Measurements from ENCODE around the gene LMTK3. TPM values are rescaled to one million over a fixed set of nuclear protein-coding genes. Genes with fewer than 3 reads are reported as not detected.

Gene LMTK3
- total and polyA plus RNA-seq, 2 donors, result 0.42 to 0.72 TPM

DNA sequence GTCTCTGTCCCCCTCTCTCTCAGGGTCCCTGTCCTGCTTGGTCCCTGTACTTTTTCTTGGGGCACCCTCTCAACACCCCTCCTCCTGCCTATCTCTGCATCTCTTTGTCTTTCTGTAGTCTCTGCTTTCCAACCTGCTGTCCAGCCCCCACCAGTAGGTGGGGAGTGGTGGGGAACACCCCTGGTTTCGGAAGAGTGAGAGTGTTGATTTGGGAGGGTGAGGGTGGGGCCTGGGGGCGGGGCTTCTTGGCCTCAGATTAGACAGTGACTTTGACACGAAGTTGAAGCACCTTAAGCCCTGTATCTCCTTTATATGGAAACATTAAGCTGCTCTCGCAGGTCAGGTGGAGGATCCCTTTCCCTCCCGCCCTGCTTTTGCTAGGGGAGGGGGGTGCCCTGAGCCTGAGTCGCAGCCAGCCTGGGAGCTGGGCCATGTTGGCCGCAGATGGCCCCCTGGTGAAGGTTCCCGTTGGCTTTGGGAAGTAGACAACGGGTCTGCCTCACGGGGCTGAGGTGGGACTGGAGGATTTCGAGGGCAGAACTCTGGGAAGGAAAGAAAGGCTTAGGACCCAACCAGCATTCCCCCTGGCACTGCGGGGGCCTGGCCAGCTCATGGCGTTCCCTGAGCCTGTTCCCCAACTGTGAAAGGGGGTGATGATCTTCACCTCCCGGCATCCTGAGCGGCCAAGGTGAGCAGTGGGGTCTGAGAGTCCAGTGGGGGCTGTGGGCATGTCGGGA is 56.3 kb downstream of the LMTK3 start, which contains the start of gene KCNJ14:
KCNJ14 (plus strand) TSS at position 404 of the 737 bp plus-strand sequence. CDS start 6,151 bp downstream, outside the sequence.
- Histone ChIP-seq H3K27ac (ENCODE audit: low read depth) (no peak within 1 kb of the TSS), H3K4me1 (ENCODE audit: insufficient read depth) (no peaks in the 10 kb centered on the region), H3K4me3 (ENCODE audit: low read depth, low read length) (no peak within 1 kb of the TSS), H3K36me3 (ENCODE audit: insufficient read depth) (peaks cover 2% of the 10 kb centered on the region)
- no peak for DNase-seq (ENCODE audit: extremely low spot score)
- WGBS, result 79% methylated on average over 16 of the region's 16 CpGs

DNA sequence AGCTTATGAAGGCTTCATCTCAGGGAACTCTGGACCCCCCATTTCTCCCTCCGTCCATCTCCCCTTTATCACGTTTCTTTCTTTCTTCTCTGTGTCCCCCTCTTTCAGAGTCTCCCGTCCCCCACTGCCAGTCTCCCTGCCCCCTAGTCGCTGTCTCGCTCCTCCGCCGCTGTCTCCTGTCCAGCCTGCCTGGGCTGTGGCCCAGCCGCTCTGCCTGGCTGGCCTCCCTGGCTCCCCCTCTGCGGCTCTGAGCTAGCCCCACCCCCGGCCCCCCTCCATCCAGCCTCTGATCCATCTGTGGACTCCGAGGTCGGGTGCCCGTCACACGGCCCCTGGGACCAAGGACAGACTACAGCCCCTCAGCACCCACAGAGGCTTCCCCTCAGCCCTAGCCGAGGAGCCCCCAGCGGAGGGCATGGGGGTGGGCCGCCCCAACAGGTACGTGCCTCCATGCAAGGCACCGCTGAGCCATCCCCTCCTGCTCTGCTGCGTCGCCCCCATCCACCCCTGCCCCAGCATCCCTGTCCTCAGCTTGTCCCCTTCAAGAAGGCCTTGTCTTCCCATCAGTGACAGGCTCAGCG is 57.4 kb downstream of the LMTK3 start:
- no peaks in the 10 kb centered on the region for H3K4me1 ChIP-seq (ENCODE audit: insufficient read depth)
- no peak overlapping the region for H3K27ac ChIP-seq (ENCODE audit: low read depth)
- 92% methylated on average over 22 of the region's 22 CpGs for WGBS
- peaks cover 2% of the 10 kb centered on the region for H3K36me3 ChIP-seq (ENCODE audit: insufficient read depth)
- no peak overlapping the region for H3K4me3 ChIP-seq (ENCODE audit: low read depth, low read length)
- no peak for DNase-seq (ENCODE audit: extremely low spot score)

- 91% methylated on average over 33 of the region's 33 CpGs for WGBS
- peaks cover 2% of the 10 kb centered on the region for H3K36me3 ChIP-seq (ENCODE audit: insufficient read depth)
These were observed 59.1 kb downstream of the LMTK3 start for GRCh38 chr19:48452289-48453190.

DNA sequence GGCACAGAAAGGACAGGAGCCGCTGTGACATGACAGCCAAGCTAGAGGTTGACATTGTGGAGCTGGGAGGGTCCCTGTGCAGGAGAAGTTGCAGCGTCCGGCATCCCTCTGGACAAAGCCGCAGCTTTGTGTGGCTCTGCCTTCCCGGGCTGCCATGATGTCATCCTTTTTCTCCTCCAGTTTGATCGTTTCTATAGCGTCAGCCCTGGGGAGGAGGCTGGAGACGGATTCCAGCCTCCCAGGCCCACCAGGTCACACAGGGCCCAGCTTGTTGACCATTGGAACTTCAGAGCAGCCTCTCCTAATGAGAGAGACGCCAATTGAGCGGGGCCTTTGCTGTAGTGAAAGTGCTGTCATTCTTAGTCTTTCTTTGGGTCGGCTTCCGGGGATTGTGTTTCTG is 60.0 kb downstream of the LMTK3 start:
- 87% methylated on average over 12 of the region's 12 CpGs for WGBS
- Histone ChIP-seq H3K4me3 (ENCODE audit: low read depth, low read length) (no peak overlapping the region), H3K27ac (ENCODE audit: low read depth) (no peak overlapping the region), H3K36me3 (ENCODE audit: insufficient read depth) (peaks cover 2% of the 10 kb centered on the region), H3K4me1 (ENCODE audit: insufficient read depth) (no peaks in the 10 kb centered on the region)
- no peak for DNase-seq (ENCODE audit: extremely low spot score)

More at GRCh38 chr19:48452289-48453190, 59.1 kb downstream of the LMTK3 start:
- no peak for DNase-seq (ENCODE audit: extremely low spot score)
- no peak overlapping the region for H3K4me3 ChIP-seq (ENCODE audit: low read depth, low read length)
- no peak overlapping the region for H3K27ac ChIP-seq (ENCODE audit: low read depth)
- no peaks in the 10 kb centered on the region for H3K4me1 ChIP-seq (ENCODE audit: insufficient read depth)

GRCh38 chr19:48450863-48451262 is 60.8 kb downstream of the LMTK3 start:
- peaks cover 2% of the 10 kb centered on the region for H3K36me3 ChIP-seq (ENCODE audit: insufficient read depth)
- no peak overlapping the region for H3K27ac ChIP-seq (ENCODE audit: low read depth)
- H3K4me3 ChIP-seq (ENCODE audit: low read depth, low read length), result no peak overlapping the region
- no peaks in the 10 kb centered on the region for H3K4me1 ChIP-seq (ENCODE audit: insufficient read depth)
- 95% methylated on average over 15 of the region's 15 CpGs for WGBS
- DNase-seq (ENCODE audit: extremely low spot score), result no peak

DNA sequence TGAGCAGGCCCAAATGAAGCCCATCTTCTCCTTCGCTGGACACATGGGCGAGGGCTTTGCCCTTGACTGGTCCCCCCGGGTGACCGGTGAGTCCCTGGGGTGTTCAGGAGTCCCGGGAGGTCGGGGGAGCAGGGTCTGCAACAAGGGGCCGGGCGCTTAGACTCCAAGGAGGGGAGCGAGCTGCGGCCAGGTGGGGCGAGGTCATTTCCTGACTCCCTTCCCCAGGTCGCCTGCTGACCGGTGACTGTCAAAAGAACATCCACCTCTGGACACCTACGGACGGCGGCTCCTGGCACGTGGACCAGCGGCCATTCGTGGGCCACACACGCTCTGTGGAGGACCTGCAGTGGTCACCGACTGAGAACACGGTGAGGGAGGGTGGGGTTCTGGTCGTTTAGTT is 61.2 kb downstream of the LMTK3 start:
- peaks cover 2% of the 10 kb centered on the region for H3K36me3 ChIP-seq (ENCODE audit: insufficient read depth)
- 93% methylated on average over 23 of the region's 23 CpGs for WGBS
- no peak for DNase-seq (ENCODE audit: extremely low spot score)
- H3K27ac ChIP-seq (ENCODE audit: low read depth), result no peak overlapping the region
- no peak overlapping the region for H3K4me3 ChIP-seq (ENCODE audit: low read depth, low read length)
- no peaks in the 10 kb centered on the region for H3K4me1 ChIP-seq (ENCODE audit: insufficient read depth)

GRCh38 chr19:48448563-48448962 is 63.1 kb downstream of the LMTK3 start:
- peaks cover 2% of the 10 kb centered on the region for H3K36me3 ChIP-seq (ENCODE audit: insufficient read depth)
- 95% methylated on average over 4 of the region's 4 CpGs for WGBS
- H3K27ac ChIP-seq (ENCODE audit: low read depth), result no peak overlapping the region
- no peaks in the 10 kb centered on the region for H3K4me1 ChIP-seq (ENCODE audit: insufficient read depth)
- H3K4me3 ChIP-seq (ENCODE audit: low read depth, low read length), result no peak overlapping the region
- DNase-seq (ENCODE audit: extremely low spot score), result no peak

DNA sequence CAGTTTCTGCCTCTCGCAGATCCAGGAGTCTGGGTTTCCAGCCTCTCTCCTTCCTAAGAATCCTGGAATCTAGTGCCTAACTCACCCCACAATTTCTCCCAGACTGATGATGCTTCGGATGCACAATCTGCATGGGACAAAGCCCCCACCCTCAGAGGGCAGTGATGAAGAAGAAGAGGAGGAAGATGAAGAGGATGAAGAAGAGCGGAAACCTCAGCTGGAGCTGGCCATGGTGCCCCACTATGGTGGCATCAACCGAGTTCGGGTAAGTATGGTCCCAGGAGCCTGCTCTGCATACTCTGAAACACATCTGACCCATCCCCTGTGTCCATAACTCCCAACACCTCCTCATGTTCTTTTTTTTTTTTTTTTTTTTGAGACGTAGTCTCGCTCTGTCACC is 65.1 kb downstream of the LMTK3 start:
- peak overlapping the region; percentile 83 for H3K4me3 ChIP-seq (ENCODE audit: low read depth, low read length)
- no peaks in the 10 kb centered on the region for H3K4me1 ChIP-seq (ENCODE audit: insufficient read depth)
- no peak for DNase-seq (ENCODE audit: extremely low spot score)
- no peaks in the 10 kb centered on the region for H3K36me3 ChIP-seq (ENCODE audit: insufficient read depth)
- 85% methylated on average over 6 of the region's 7 CpGs for WGBS
- no peak overlapping the region for H3K27ac ChIP-seq (ENCODE audit: low read depth)

DNA sequence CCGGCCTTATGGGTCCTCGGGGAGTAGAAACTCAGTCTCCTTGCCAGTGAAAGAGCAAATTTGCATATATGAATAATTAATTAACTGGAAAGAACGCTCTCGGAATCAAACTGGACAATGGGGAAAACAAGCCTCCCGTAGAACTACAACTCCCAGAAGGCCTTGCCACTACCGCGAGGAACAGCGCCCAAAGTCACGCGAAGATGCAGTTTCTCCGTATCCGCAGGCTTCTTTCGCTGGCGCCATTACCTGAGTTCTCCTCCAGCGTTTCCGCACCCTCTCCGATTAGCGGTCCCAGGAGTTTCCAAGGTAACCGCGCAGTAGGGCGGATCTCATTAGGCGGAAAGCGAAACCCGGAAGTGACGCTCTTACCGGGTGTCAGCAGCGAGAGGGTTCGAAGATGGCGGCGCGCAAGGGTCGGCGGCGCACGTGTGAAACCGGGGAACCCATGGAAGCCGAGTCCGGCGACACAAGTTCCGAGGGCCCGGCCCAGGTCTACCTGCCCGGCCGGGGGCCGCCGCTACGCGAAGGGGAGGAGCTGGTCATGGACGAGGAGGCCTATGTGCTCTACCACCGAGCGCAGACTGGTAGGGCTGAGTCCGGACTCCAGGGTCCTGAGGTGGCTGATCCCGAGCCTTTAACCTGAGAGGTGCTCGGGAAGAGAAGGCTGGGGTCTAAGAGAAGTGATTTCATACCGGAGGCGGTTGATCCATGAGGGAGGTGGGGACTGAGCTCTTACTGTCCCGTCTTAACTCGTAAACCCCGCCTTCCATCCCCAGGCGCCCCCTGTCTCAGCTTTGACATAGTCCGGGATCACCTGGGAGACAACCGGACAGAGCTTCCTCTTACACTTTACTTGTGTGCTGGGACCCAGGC is 65.8 kb downstream of the LMTK3 start, which contains the start of gene GRWD1:
GRWD1 (plus strand) TSS at position 378 of the 876 bp plus-strand sequence; CDS start at position 401, 23 bp downstream.
- DNase-seq (ENCODE audit: extremely low spot score), result peak; percentile 96
- WGBS, result under 1% methylated on average over 61 of the region's 61 CpGs
- Histone ChIP-seq H3K36me3 (ENCODE audit: insufficient read depth) (no peaks in the 10 kb centered on the region), H3K4me3 (ENCODE audit: low read depth, low read length) (peak within 1 kb of the TSS; percentile 83), H3K4me1 (ENCODE audit: insufficient read depth) (no peaks in the 10 kb centered on the region), H3K27ac (ENCODE audit: low read depth) (peak within 1 kb of the TSS; percentile 74)

DNA sequence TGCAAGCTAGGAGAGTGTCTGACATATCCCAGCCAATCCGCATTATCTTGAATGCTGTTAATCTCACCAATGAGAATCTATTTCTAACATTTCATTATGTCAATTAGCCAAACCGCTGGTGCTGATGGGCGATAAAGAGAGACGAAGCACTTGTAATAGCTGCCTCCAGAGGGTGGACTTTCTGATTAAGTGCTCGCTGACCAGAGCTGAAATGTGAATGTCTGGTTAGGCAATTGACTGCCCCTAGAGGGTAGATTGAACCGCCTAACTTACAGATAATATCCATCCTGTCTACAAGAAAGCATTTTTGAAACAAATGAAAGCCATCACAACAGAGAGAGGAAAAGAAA is 66.4 kb downstream of the LMTK3 start:
- Histone ChIP-seq H3K36me3 (ENCODE audit: insufficient read depth) (no peaks in the 10 kb centered on the region), H3K4me1 (ENCODE audit: insufficient read depth) (no peaks in the 10 kb centered on the region), H3K27ac (ENCODE audit: low read depth) (no peak overlapping the region), H3K4me3 (ENCODE audit: low read depth, low read length) (peak overlapping the region; percentile 83)
- 5% methylated on average over 6 of the region's 6 CpGs for WGBS
- peak; percentile 83 for DNase-seq (ENCODE audit: extremely low spot score)

DNA sequence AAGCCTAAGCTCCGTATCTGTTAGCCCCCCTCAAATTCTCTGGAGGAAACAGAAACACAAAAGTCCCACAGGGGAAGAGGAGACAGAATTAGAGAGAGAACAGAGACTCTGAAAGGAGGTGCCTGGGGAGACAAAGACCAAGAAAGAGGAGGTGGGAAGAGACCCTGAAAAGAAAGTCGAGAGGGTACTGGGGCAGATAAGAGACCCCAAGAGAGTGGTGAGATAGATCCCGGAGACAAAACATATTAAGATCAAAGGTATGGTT is 66.8 kb downstream of the LMTK3 start:
- WGBS, result 28% methylated on average over 3 of the region's 3 CpGs
- Histone ChIP-seq H3K27ac (ENCODE audit: low read depth) (no peak overlapping the region), H3K36me3 (ENCODE audit: insufficient read depth) (no peaks in the 10 kb centered on the region), H3K4me1 (ENCODE audit: insufficient read depth) (no peaks in the 10 kb centered on the region), H3K4me3 (ENCODE audit: low read depth, low read length) (peak overlapping the region; percentile 83)
- no peak for DNase-seq (ENCODE audit: extremely low spot score)

GRCh38 chr19:48444129-48444935 is 67.3 kb downstream of the LMTK3 start:
- H3K27ac ChIP-seq (ENCODE audit: low read depth), result no peak overlapping the region
- DNase-seq (ENCODE audit: extremely low spot score), result no peak
- 20% methylated on average over 38 of the region's 38 CpGs for WGBS

More at GRCh38 chr19:48444129-48444935, 67.3 kb downstream of the LMTK3 start:
- Histone ChIP-seq H3K36me3 (ENCODE audit: insufficient read depth) (no peaks in the 10 kb centered on the region), H3K4me3 (ENCODE audit: low read depth, low read length) (no peak overlapping the region), H3K4me1 (ENCODE audit: insufficient read depth) (no peaks in the 10 kb centered on the region)

All from urinary bladder (tissue), 4 donors.